ENCODE results near the gene MAPK11.

MAPK11 gene

DNA sequence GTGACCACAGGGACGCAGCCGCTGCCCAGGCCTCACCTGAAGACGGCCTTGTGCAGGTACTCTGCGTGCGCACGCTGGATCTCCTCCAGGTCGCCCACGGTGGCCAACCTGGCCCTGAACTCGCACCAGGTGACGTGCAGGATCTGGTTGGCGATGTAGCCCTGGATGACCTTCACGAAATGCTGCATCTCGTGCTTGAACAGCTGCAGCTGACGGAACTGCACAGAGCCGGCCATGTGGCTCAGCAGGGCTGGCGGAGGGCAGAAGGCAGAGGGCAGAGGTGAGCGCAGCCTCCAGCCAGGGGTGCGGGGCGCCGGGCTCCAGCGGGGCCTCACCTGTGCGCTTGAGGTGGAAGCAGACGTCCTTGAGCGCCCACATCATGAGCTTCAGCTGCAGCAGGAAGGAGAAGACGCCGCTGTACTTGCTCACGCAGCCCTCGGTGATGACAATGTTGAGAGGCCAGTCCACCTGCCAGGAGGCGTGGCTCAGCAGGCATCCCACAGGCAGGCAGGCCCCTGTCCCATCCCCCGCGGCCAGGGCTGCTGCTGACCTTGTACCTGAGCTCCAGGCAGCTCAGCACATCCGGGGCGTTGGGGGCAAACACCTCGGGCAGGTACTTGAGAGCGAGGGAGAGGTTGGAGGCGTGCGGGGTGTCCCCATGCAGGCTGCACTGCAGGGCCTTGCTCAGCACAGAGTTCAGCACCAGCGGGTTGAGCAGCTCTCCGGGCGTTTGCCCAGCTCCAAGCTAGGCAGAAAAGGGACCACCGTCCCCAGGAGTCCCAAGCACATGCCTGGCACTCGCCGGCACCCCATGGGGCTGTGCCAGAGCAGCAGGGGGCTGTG lies 51.8 kb downstream of the MAPK11 start:
- Mint-ChIP-seq H3K36me3 (ENCODE audit: low read depth) (peaks cover 92% of the 10 kb centered on the region), H3K9me3 (no peaks in the 10 kb centered on the region), H3K27me3 (no peaks in the 10 kb centered on the region), H3K4me3 (no peak overlapping the region), H3K4me1 (ENCODE audit: low read depth) (peaks cover 2% of the 10 kb centered on the region), H3K27ac (peak overlapping the region; percentile 40)
- no peak for DNase-seq

GRCh38 chr22:50217543-50218152 lies 52.5 kb downstream of the MAPK11 start:
- Mint-ChIP-seq H3K27ac (peak overlapping the region; percentile 37), H3K9me3 (no peaks in the 10 kb centered on the region), H3K4me1 (ENCODE audit: low read depth) (peaks cover 2% of the 10 kb centered on the region), H3K27me3 (no peaks in the 10 kb centered on the region), H3K36me3 (ENCODE audit: low read depth) (peaks cover 92% of the 10 kb centered on the region), H3K4me3 (no peak overlapping the region)
- DNase-seq, result no peak

DNA sequence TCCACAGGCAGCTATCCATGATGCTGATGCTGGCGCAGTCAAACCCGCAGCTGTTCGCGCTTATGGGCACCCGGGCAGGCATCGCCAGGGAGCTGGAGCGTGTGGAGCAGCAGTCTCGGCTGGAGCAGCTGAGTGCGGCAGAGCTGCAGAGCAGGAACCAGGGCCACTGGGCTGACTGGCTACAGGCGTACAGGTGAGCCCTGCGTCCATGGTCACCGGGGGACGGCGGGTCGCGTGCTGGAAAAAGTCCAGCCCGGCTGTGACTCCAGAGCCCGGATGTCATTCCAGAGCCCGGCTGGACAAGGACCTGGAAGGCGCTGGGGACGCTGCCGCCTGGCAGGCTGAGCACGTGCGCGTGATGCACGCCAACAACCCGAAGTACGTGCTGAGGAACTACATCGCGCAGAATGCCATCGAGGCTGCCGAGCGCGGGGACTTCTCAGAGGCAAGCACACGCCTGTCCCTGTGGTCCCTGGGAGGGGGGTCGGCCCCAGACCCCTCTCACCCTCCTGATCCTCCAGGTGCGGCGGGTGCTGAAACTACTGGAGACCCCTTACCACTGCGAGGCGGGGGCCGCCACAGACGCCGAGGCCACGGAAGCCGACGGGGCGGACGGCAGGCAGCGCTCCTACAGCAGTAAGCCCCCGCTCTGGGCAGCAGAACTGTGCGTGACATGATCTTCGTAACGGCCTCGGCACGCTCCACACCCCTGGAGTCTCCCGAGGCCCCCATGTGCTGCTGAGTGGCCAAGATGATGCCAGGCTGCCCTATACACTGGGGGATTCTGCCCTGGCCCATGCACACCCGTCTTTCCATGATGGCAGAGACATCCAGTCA lies 53.3 kb downstream of the MAPK11 start:
- Mint-ChIP-seq H3K4me1 (ENCODE audit: low read depth) (peaks cover 5% of the 10 kb centered on the region), H3K36me3 (ENCODE audit: low read depth) (peaks cover 92% of the 10 kb centered on the region), H3K9me3 (no peaks in the 10 kb centered on the region), H3K4me3 (no peak overlapping the region), H3K27me3 (no peaks in the 10 kb centered on the region), H3K27ac (peak overlapping the region; percentile 37)
- no peak for DNase-seq

DNA sequence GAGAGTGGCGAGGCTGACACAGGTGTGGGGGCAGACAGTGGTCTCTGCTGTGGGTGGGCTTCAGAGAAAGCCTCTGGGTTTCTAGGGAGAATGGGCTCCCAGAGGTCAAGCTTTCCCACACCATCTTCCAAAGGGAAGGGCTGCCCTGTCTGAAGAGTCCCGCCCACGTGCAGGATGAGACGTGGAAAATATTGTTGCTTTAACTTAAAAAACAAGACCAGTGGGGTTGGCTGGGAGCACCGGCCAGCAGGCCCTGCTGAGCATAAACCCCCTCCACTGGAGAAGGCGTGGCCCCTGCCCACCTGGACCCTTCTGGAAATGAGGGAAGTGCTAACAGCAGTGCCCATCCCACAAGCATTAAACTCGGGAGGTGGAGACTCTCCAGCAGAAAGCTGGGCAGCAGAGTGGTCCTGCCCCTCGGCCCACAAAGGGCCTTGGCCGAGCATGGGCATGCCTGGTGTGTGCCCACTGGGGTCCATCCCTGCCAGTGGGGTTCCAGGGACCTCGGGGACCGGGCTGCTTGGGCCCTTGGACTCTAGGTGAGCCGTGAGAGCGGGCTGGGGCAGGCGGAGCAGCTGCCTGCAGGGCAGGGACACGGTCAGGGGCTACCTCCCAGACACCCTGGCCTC lies 54.0 kb downstream of the MAPK11 start:
- Mint-ChIP-seq H3K4me1 (ENCODE audit: low read depth) (peaks cover 7% of the 10 kb centered on the region), H3K36me3 (ENCODE audit: low read depth) (peaks cover 91% of the 10 kb centered on the region), H3K27me3 (no peaks in the 10 kb centered on the region), H3K27ac (peak overlapping the region; percentile 61), H3K9me3 (no peaks in the 10 kb centered on the region), H3K4me3 (no peak overlapping the region)
- no peak for DNase-seq

DNA sequence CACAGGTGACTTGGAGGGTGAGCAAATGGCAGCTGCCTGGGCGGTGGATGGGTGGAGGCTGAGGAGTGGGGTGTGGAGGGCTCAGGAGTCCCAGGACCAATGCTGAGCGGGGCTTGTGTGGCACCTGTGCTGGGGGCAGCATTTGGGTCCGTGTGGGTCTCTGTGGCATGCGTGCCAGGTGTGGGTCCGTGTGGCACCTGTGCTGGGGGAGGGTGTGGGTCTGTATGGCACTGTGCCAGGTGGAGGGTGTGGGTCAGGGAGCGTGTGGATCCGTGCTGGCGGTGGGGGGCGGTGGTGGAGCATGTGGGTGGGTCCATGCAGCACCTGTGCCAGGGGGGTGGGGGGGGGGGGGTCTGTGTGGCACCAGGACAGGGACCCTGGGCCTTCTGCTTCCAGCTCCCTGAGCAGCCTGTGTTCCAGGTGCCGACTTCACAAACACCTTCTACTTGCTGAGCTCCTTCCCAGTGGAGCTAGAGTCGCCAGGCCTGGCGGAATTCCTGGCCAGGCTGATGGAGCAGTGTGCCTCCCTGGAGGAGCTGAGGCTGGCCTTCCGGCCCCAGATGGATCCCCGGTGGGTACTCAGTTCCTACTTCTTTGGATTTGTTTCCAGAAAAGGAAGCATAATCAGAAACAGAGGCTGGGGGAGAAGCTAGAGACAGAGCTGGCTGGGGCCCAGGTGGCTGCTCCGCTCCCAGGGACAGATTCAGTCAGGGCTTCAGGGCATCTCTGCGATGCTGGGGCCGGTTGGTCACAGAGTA lies 54.7 kb downstream of the MAPK11 start:
- peaks cover 91% of the 10 kb centered on the region for H3K36me3 Mint-ChIP-seq (ENCODE audit: low read depth)
- peaks cover 8% of the 10 kb centered on the region for H3K4me1 Mint-ChIP-seq (ENCODE audit: low read depth)
- no peak overlapping the region for H3K4me3 Mint-ChIP-seq
- DNase-seq, result no peak
- no peaks in the 10 kb centered on the region for H3K9me3 Mint-ChIP-seq
- no peaks in the 10 kb centered on the region for H3K27me3 Mint-ChIP-seq
- peak overlapping the region; percentile 77 for H3K27ac Mint-ChIP-seq
